HG03571 (cell line): ENCODE results near the gene CSNK1D.
"Not testable (repeated sequence)": the region's sequence is repeated elsewhere in the genome, so short reads cannot be mapped to it uniquely, and the experiment has no call there.

Source experiments
- ATAC-seq: cut with Tn5 transposase; IDR thresholded peaks from one replicate; pipeline ENCODE4 v1.9.1; 2021; ENCODE audit not compliant: unreplicated experiment

The CSNK1D gene

GRCh38 chr17:82275326-82275725, 1.8 kb upstream of the CSNK1D start:
- no peak for ATAC-seq

- ATAC-seq = no peak
These were observed 877 bp upstream of the CSNK1D start for GRCh38 chr17:82274134-82275020.

- ATAC-seq = no peak
These were observed 789 bp downstream of the CSNK1D start for GRCh38 chr17:82272495-82273326.

- no peak for ATAC-seq
These were observed 2.1 kb downstream of the CSNK1D start for GRCh38 chr17:82271401-82271800.

- no peak for ATAC-seq
These were observed 2.8 kb downstream of the CSNK1D start for GRCh38 chr17:82270651-82271050.

- ATAC-seq = no peak
These were observed 3.5 kb downstream of the CSNK1D start for GRCh38 chr17:82269882-82270500.

GRCh38 chr17:82269138-82269881, 4.2 kb downstream of the CSNK1D start:
- no peak for ATAC-seq

GRCh38 chr17:82267575-82268379, 5.7 kb downstream of the CSNK1D start:
- no peak for ATAC-seq

GRCh38 chr17:82266142-82266541, 7.4 kb downstream of the CSNK1D start:
- no peak for ATAC-seq

GRCh38 chr17:82263641-82264040, 9.9 kb downstream of the CSNK1D start:
- ATAC-seq = no peak

- ATAC-seq = no peak
These were observed 11.2 kb downstream of the CSNK1D start for GRCh38 chr17:82262344-82262743.

- ATAC-seq = not testable (repeated sequence)
These were observed 13.2 kb downstream of the CSNK1D start for GRCh38 chr17:82259972-82260961.

- ATAC-seq = no peak
These were observed 14.9 kb downstream of the CSNK1D start for GRCh38 chr17:82258555-82258954.

GRCh38 chr17:82257473-82257872, 16.0 kb downstream of the CSNK1D start:
- no peak for ATAC-seq

GRCh38 chr17:82256242-82256885, 17.1 kb downstream of the CSNK1D start:
- ATAC-seq = no peak

GRCh38 chr17:82255402-82255972, 18.0 kb downstream of the CSNK1D start:
- no peak for ATAC-seq

GRCh38 chr17:82254746-82255145, 18.8 kb downstream of the CSNK1D start:
- not testable (repeated sequence) for ATAC-seq

GRCh38 chr17:82254096-82254495, 19.4 kb downstream of the CSNK1D start:
- ATAC-seq = not testable (repeated sequence)
